GM18498 (cell line): ENCODE results near the gene DPY19L2.
A peak's percentile ranks its signal among the peaks of the same experiment; 100 is the strongest.
"Not testable (repeated sequence)": the region's sequence is repeated elsewhere in the genome, so short reads cannot be mapped to it uniquely, and the experiment has no call there.

Experiments
- ATAC-seq: cut with Tn5 transposase; IDR thresholded peaks from one replicate; pipeline ENCODE4 v1.9.1; 2021; ENCODE audit warnings: mild to moderate bottlenecking, moderate library complexity; ENCODE audit not compliant: unreplicated experiment

The DPY19L2 gene

GRCh38 chr12:63668028-63668799 is at the start of gene DPY19L2:
Gene DPY19L2, minus strand, starts transcription at chr12:63668493. Its CDS starts 100 bp downstream, at chr12:63668393.
- ATAC-seq: peak; percentile 81

- ATAC-seq: not testable (repeated sequence)
Observed at GRCh38 chr12:63716891-63717290, 48.6 kb upstream of the DPY19L2 start.

GRCh38 chr12:63715107-63715625 is 46.9 kb upstream of the DPY19L2 start:
- not testable (repeated sequence) for ATAC-seq

- ATAC-seq: not testable (repeated sequence)
Observed at GRCh38 chr12:63714409-63714808, 46.1 kb upstream of the DPY19L2 start.

GRCh38 chr12:63713681-63714075 is 45.4 kb upstream of the DPY19L2 start:
- not testable (repeated sequence) for ATAC-seq

- ATAC-seq: not testable (repeated sequence)
Observed at GRCh38 chr12:63712979-63713680, 44.8 kb upstream of the DPY19L2 start.

GRCh38 chr12:63712376-63712974 is 44.2 kb upstream of the DPY19L2 start:
- not testable (repeated sequence) for ATAC-seq

- ATAC-seq: not testable (repeated sequence)
Observed at GRCh38 chr12:63711339-63711738, 43.0 kb upstream of the DPY19L2 start.

GRCh38 chr12:63706336-63706735 is 38.0 kb upstream of the DPY19L2 start:
- no peak for ATAC-seq

- ATAC-seq: peak; percentile 51
Observed at GRCh38 chr12:63699678-63700382, 31.5 kb upstream of the DPY19L2 start.

- ATAC-seq: not testable (repeated sequence)
Observed at GRCh38 chr12:63699011-63699410, 30.7 kb upstream of the DPY19L2 start.

GRCh38 chr12:63690837-63691236 is 22.5 kb upstream of the DPY19L2 start:
- not testable (repeated sequence) for ATAC-seq

- ATAC-seq: not testable (repeated sequence)
Observed at GRCh38 chr12:63689141-63689540, 20.8 kb upstream of the DPY19L2 start.

- not testable (repeated sequence) for ATAC-seq
Observed at GRCh38 chr12:63686623-63687022, 18.3 kb upstream of the DPY19L2 start.

- not testable (repeated sequence) for ATAC-seq
Observed at GRCh38 chr12:63685789-63686188, 17.5 kb upstream of the DPY19L2 start.

GRCh38 chr12:63682617-63683016 is 14.3 kb upstream of the DPY19L2 start:
- ATAC-seq: not testable (repeated sequence)

- not testable (repeated sequence) for ATAC-seq
Observed at GRCh38 chr12:63680758-63681157, 12.5 kb upstream of the DPY19L2 start.

- not testable (repeated sequence) for ATAC-seq
Observed at GRCh38 chr12:63672550-63672949, 4.3 kb upstream of the DPY19L2 start.

GRCh38 chr12:63669936-63670335 is 1.6 kb upstream of the DPY19L2 start:
- not testable (repeated sequence) for ATAC-seq

GRCh38 chr12:63669427-63669826 is 1.1 kb upstream of the DPY19L2 start:
- not testable (repeated sequence) for ATAC-seq
